Endothelial cell of hepatic sinusoid (primary cell): ENCODE results near the gene RPIA.

Experiments used
- in situ Hi-C: cut with HindIII; loops from 2 replicates; pipeline ENCODE4 v1.10.0; 2017; ENCODE audit warnings: low sequenced_read_pairs

RPIA gene

DNA sequence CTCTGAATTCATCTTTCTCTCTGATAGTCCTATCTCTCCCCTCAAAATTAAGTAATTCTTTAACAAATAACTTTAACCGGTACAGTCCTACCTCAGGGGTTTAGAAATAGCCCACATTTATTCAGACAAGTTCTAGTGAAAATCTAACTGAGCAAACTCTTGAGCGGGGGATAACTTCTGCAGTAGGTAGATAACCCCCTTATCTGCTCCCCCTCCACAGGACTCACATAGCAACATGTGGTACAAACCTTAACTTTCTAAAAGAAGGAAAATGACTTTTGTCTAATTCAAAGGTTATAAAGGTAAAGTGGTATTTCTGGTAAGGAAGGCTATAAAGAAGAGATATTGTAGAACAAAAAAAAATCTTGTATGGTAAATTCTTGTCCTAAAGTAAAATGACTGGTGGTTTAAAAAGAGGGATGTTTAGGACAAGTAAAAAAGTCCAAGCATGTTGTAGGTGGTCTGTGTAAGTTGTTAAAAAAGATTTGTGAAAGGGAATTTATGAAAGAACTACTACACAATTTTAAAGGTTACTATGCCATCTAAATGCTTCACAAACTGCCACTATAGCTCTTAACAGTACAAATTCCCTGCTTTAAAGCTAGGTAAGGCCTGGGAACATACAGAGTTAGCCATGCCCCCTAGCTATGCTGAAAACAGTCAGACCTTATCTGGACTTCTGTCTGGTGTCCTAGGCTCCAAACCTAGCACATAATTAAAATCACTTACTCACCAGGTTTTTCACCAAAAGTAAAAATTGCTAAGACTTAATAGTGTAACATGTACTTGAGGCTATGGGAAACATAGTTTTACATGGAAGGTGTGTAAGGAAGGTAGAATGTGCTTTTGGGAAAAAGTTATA, 8.1 kb upstream of the RPIA start:
- in situ Hi-C loops: loop anchor here (10.0 kb wide), 1 partner anchor 109 kb away; no protein-coding TSS in a partner anchor

DNA sequence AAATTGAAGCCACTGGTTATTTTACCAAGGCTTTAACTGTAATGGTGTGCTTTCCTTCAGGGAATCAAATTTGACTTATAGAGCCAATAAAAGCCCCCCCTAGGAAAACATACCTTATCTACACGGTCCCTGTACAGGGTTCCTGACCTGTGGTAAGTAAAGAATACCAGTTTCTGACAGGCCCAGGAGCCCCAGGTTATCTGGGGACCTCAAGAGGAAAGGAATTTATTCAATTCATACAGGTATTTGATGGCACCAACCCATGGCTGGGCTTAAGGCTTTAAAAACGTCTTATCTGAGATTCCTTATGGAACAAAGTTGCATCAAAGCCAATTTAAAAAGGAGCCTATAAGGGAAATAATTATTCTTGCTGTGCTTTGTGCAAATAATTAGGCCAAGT, 7.0 kb upstream of the RPIA start:
- in situ Hi-C loops: loop anchor here (10.0 kb wide), 1 partner anchor 110 kb away; no protein-coding TSS in a partner anchor

DNA sequence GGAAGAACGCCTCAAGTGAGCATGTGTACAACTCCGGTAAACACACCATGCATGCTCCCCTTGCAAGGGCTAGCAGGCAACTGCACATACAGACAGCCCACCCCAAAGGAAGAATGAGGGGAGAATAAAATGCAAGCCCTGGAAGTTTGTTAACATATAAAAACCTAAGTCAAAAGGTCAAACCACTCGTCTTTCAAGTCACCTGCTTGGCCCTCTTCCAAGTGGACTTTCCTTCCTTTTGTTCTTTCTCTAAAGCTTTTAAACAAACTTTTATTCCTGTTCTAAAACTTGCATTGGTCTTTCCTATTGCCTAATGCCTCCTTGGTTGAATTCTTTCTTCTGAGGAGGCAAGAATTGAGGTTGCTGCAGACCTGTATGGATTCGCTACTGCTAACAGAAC, 5.2 kb upstream of the RPIA start:
- in situ Hi-C loops: loop anchor here (10.0 kb wide), 1 partner anchor 112 kb away; no protein-coding TSS in a partner anchor

DNA sequence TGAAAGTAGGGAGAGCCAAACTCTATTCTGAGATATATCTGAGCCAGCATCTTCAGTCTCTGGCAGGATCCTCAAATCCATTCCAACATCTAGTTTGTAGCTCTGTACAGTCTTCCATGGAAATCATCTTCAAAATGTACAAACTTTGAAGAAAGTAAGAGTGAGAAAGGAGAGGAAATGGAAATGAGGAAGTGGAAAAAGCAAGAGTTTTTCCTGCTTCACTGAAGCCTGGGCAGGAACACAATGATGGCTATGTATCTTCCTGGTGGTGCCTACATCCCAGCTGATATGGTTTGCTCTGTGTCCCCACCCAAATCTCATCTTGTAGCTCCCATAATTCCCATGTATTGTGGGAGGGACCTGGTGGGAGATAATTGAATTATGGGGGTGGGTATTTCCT, 4.1 kb upstream of the RPIA start:
- in situ Hi-C loops: loop anchor here (10.0 kb wide), 1 partner anchor 113 kb away; no protein-coding TSS in a partner anchor

DNA sequence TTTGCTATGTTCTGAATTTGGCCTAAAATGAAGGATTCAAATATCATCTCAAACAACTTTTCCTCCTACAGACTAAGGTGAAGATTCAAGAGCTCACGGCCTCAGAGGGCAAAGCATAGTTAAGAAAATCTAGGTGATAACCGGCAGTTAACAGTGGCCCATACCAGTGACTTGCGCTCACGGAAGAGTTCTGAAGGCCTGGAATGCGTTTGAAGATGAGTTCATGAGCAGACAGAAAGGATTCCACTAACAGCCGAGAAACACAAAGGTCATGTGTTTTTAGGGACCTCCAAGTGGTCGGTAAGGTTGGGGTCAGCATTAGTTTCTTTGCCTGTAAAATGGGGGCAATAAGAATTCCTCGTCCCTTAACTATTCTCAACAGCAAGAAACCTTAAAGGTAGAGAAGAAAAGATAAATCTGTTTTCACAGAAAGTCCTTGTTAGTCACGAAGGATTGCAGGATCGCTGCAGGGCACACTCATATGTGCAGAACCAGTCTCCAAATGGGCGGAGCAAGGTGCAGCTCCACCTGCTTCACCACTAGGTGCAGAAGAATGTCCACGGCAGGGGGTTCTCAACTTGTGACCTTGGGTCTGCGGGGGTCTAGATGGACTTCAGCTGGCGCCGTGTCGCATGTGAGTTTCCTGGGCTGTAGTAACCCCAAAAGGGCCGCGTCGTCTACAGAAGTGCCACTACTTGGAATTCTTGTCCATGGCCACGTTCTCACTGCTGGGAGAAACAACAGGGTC, 708 bp upstream of the RPIA start:
- in situ Hi-C loops: no loop called here

DNA sequence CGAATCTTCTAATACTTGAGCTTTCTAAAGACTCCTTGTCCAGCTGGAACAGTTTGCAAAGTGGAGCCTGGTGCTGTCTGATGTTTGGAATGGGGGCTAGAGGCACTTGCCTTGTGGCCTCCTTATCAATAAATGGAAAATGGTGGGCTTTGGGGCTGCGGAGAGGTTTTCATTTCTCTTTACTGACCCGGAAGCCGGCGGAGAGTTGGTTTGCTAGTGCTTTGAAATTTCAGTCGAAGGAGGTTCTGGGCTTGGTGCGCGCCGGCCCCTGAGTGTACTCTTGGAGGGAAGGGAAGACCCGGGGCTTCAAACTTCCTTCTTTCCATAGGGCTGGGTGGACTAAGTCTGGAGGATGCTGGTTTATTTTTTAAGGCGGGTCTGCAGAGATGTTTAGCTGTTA, 714 bp downstream of the RPIA start:
- in situ Hi-C loops: no loop called here

DNA sequence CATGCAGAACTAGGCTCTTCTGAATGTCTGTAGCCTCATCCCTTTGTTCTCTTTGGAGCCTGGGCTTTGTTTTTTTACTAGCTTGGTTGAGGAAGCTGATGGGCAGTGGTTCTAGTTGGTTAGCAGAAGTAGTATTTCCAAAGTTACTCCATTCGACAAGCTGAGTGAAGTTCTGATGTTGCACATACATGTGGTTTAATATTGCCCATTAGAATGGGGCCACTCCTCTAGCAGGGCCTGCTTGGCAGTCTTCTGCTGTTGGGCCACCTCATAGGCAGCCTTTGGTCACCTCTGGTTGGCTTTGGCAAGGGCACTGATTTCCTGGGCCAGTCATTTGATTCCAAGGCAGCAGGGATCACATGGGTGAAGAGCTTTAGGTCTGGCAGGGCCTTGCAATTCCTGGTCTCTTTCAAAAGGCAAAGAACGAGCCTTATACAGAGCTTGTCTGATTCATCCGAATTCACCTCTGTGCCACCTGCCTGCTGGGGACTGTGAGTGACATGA, 2.5 kb downstream of the RPIA start:
- in situ Hi-C loops: no loop called here

DNA sequence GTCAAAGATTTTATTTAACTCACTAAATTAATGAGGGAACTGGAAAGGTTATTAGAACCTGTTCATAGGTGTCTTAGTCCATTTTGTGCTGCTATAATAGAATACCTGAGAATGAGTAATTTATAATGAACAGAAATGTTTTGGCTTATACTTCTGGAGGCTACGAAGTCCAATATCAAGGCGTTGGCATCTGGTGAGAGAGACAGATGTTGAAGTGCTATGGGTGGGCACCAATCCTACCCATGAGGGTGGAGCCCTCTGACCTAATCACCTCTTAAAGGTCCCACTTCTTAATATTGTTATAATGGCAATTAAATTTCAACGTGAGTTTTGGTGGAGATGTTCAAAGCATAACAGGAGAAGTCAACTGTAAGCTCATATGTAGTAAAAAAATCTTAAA, 5.1 kb downstream of the RPIA start:
- in situ Hi-C loops: no loop called here

DNA sequence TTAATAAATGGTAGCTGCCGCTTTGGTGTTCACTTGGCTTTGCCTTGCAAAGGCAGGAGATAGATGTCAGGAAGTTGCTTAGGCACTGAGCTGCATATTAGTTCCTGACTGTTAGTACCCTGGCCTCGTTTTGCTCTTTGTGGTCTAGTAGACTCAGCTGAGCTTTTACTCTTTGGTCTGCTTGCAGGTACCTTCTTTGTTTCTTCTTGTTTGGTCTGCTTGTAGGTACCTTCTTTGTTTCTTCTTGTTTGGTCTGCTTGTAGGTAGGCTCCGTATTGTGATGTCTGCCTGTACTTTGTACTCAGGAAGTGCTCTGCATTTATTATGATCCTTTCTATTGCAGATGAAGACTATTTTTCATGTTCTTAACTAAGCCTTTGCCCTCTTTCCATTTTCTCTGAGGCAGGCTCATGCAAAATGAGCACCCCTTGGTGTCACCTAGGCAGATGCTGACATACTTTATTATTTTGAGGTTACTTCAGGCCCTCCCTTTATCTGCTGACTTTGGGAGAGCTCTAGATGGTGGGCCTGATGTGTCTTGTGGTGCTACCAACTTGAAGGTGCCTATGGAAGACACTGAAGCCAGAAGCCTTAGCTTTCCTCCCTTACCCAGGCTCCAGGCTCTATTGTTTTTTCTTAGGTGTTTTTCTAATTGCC, 6.0 kb downstream of the RPIA start:
- in situ Hi-C loops: no loop called here

DNA sequence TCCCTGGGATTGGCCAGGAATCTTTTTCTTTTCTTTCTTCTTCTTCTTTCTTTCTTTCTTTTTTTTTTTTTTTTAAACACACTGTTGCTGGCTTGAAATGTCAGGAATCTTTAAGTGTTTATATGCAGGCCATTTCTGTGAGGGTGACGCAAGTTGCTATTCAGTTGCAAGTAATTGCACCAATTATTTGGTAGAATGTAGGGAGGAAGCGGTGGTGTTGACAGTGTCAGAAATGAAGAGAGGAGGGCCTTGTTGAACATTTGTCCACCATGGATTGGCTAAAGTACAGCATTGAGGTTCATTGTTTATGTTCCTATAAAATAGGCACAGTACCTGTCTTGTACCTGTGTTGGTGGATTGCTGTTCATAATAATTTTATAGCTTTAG, 6.5 kb downstream of the RPIA start:
- in situ Hi-C loops: no loop called here

DNA sequence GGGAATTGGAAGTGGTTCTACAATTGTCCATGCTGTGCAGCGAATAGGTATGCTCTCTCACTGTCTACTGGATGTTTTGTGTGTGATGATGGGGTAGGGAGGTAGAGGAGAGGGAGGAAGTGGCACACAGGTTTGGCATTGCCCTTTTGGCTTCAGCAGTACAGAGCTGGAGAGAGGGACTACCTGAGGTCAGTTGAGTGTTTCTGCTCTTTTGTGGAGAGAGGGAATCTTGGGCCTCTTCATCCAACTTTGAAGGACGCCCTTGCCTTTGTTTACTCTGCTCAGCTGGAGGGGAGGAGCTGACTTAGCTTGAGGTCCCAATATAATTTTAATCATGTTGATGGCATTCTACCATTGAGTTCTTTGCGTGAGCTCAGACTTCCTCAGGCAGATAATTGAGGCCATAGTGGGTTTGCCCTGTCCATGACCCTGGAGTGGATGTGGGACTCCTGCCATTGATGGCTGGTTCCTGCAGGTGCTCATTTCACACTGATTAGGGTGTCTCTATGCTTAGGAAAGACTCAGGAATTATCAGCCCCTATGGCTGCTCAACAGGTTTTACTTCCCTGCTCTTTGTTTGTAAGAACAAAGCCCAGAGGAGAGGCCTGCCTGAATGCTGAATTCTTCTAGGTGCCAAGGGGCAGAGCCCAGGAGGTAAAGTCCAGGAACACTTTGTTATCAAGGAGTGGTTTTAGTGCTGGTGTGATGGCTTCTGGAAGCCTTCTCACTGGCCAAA, 7.2 kb downstream of the RPIA start:
- in situ Hi-C loops: no loop called here

DNA sequence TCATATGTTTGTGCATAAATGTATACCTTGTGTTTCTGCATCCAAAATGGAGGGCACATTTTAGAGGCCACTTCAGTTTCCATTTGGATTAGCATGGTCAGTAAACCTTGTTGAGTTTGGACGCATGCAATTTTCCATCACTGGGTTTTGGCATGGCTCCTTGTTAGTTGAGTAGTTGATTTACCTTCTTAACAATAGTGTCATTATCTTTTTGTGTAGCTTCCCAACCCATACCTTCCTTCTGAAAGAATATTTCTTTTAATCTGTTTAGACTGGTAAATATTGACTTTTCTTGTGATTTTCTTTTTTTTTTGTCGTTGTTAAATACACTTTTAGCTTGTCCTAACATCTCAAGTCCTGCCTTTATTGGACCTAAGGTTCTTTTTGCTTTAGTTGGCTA, 15.5 kb downstream of the RPIA start:
- in situ Hi-C loops: no loop called here

DNA sequence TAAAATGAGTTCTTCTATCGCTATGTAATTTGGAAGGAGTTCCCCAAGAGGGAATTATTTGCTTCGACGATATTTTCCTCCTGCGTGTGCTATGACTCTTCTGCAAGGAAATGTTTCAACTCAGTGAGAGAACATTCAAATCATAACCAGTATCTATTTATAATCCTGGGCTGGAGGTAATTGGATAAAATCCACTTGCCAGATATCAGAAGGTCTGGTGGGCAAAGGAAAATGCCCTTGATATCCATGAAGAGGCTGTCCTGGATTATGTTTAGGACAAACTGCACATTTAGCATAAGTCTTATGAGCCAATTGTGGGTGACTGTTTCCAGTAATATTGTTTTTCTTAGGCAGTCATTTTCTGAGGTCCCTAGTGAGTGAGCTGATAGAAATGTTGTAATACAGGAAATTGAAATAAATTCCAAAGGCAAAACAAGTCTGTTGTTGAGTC, 17.7 kb downstream of the RPIA start:
- in situ Hi-C loops: no loop called here

DNA sequence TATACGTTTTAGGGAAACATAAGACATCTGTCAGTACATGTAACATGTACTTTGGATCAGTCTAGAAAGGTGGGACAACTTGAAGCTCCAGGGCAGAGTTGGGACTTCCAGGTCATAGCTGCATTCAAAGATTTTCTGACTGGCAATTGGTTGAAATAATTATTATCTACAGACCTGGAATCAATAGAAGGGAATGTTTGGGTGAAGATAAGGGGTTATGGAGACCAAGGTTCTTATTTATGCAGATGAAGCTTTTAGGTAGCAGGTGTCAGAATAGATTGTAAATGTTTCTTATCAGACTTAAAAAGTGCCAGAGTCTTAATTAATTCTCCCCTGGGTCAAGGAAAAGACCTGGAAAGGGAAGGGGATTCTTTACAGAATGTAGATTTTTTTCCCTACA, 19.8 kb downstream of the RPIA start:
- in situ Hi-C loops: no loop called here

DNA sequence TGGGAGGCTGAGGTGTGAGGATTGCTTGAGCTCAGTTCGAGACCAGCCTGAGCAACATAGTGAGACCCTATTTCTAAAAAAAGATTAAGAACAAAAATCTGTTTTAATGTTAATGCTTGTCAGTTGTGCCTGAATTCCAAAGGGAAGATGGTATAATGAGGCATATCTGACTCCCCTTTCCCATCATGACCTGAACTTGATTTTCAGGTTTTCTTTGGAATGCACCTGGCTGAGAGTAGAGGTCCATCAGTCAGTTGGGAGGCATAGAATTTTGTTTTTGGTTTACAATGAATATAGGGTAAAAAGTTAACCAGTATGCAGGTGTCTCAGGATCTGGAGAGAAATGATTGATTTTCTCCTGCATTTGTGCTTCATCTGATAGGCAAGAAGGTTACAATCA, 20.4 kb downstream of the RPIA start:
- in situ Hi-C loops: no loop called here

DNA sequence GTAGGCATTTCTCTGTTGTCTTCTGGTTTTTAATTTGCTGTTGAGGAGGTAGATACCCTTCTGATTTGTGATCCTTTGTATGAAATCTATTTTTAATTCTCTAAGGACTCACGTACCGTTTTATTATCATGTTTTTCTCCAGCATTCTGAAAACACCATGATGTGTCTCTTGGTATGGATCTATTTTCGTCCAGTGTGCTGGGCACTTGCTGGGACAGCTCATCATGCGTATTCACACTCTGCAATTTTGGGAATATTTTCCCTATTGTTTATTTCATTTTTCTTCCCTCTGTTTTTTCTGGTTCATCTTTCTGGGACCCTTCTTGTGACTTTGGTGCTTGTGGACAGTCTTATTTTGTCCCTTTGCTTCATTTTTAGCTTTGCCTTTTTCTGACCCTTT, 21.9 kb downstream of the RPIA start:
- in situ Hi-C loops: no loop called here

DNA sequence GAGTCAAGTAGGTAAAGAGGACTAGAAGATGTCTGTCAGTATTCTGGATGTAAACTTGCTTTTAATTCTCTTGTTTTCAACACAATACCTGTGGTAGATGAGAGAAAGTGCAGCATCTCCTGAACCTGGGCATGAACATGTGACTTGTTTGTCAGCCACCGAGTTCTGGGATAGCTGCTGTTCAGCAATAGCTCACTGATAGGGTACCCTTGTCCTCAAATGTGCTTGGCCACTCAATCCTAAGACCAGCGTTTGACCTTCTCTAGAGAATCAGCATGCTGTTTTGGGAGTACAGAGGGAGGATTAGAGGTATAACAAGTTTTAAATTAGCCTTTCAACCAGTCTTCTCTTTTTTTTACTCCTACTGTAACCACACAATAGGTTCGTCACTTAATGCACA, 23.2 kb downstream of the RPIA start:
- in situ Hi-C loops: no loop called here

DNA sequence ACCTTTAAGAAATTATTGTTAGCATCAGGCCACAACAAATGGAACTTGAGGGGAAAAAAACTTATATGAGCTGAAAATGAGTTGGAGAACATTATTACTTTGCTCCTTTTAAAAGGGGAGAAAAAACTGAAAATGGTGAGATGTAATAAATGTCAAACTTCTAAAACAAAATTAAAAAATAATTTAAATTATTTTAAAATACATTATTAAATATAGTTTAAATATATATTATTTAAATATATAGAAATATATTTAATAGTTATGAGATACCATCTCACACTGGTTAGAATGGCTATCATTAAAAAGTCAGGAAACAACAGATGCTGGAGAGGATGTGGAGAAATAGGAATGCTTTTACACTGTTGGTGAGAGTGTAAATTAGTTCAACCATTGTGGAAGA, 28.9 kb downstream of the RPIA start:
- in situ Hi-C loops: loop anchor here (10.0 kb wide), 1 partner anchor 194 kb away; no protein-coding TSS in a partner anchor

DNA sequence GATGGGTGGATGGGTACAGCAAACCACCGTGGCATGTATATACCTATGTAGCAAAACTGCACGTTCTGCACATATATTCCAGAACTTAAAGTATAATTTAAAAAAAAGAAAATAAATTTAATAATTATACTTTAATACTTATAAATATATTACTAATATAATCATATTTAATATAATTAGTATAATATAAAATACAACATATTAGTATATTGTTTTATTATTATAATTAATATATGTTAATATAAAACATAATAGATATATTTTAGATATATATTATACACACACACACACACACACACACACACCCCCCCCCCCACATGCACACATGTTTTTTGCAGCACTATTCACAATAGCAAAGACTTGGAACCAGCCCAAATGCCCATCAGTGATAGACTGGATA, 29.8 kb downstream of the RPIA start:
- in situ Hi-C loops: loop anchor here (10.0 kb wide), 1 partner anchor 194 kb away; no protein-coding TSS in a partner anchor

DNA sequence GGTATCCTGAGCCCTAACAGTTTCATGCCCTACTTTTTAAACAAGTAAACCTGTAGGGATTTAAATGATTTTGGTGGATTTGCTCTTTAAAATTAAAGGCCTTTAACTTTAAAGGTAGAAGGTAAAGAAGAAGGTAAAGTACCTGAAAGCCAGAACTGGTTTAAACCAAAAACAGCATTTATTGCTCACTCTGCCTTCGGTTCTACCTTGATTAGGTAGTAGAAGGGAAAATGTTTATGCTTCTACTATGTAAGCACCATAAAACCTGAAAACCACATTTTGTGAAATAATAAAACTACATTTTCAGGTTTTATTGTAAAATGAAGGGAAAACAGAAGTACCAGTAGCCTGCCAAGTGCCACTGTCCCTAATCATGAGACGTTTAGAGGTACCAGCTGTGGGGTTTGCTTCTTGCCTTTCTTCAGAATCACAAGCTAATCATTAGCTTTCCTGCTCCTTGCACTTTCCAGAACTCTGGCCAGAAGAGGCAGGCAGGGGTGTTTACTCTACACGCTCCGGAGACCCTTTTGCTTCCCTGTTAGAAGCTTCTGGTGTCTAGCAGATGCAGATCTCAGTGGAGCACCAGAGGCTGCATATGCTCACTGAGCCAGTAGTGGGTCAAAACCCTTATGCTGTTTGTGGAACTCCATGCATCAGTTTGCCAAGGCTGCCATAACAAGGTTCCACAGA, 33.3 kb downstream of the RPIA start:
- in situ Hi-C loops: loop anchor here (10.0 kb wide), 1 partner anchor 190 kb away; no protein-coding TSS in a partner anchor
